K562 (cell line): Measurements from ENCODE around the gene DBX1. TPM values are rescaled to one million over a fixed set of nuclear protein-coding genes. Genes with fewer than 3 reads are reported as not detected.

Source experiments
- AFF1 ChIP-seq, 2 experiments: fragments of 450-650 bp; IDR thresholded peaks; 2 replicates each; pipeline ENCODE4 v1.6.1; 2018; ENCODE audit warnings: mild to moderate bottlenecking in 2 of 2, low read depth in 1 of 2; ENCODE audit not compliant: partially characterized antibody in 2 of 2
- ARID4B ChIP-seq: sonication (generic); formaldehyde crosslinking; IDR thresholded peaks from 2 replicates; pipeline ENCODE4 v1.8.0; 2022; ENCODE audit warnings: mild to moderate bottlenecking, missing genetic modification reagents
- ESRRA ChIP-seq: fragments of 450-650 bp; IDR thresholded peaks from 2 replicates; pipeline ENCODE4 v1.6.1; 2014; ENCODE audit warnings: low read depth, mild to moderate bottlenecking, moderate library complexity, borderline replicate concordance
- FOXA1 ChIP-seq: fragments of 450-650 bp; IDR thresholded peaks from 2 replicates; pipeline ENCODE4 v1.6.1; 2016; ENCODE audit warnings: mild to moderate bottlenecking, borderline replicate concordance
- MED1 ChIP-seq: sonication (generic); formaldehyde crosslinking; IDR thresholded peaks from 2 replicates; pipeline ENCODE4 v1.8.1; 2023; ENCODE audit warnings: missing genetic modification reagents, borderline replicate concordance
- NFATC3 ChIP-seq: fragments of 450-650 bp; IDR thresholded peaks from 2 replicates; pipeline ENCODE4 v1.6.1; 2017; ENCODE audit warnings: mild to moderate bottlenecking
- SMARCE1 ChIP-seq: fragments of 450-650 bp; IDR thresholded peaks from 2 replicates; pipeline ENCODE4 v1.7.1; 2016; ENCODE audit warnings: mild to moderate bottlenecking
- SNIP1 ChIP-seq: fragments of 450-650 bp; IDR thresholded peaks from 2 replicates; pipeline ENCODE4 v1.7.1; 2017; ENCODE audit warnings: low read depth, mild to moderate bottlenecking
- TOE1 ChIP-seq, 2 experiments: fragments of 450-650 bp in 1 of 2; sonication (generic) in 1 of 2; formaldehyde crosslinking in 1 of 2; IDR thresholded peaks; 2 replicates each; pipeline versions ENCODE4 v1.7.1 to v1.8.0; 2016 to 2022; ENCODE audit warnings: borderline replicate concordance in 2 of 2, mild to moderate bottlenecking in 2 of 2, antibody characterized with exemption in 1 of 2, inconsistent platforms in 1 of 2, low read depth in 1 of 2, missing genetic modification reagents in 1 of 2, moderate library complexity in 1 of 2
- TRIM24 ChIP-seq, 2 experiments: fragments of 450-650 bp; IDR thresholded peaks; 2 replicates each; pipeline ENCODE4 v1.6.1; 2016
- TSC22D4 ChIP-seq: fragments of 450-650 bp; IDR thresholded peaks from 2 replicates; pipeline ENCODE4 v1.6.1; 2016; ENCODE audit warnings: missing genetic modification characterization, missing biosample characterization, control low read depth
- ZBTB43 ChIP-seq: sonication (generic); formaldehyde crosslinking; IDR thresholded peaks from 2 replicates; pipeline ENCODE4 v1.8.0; 2023; ENCODE audit warnings: mild to moderate bottlenecking, missing genetic modification reagents
- ZNF212 ChIP-seq: fragments of 450-650 bp; formaldehyde crosslinking; IDR thresholded peaks from 2 replicates; pipeline ENCODE4 v1.4.0; 2020; ENCODE audit warnings: mild to moderate bottlenecking
- ZNF512 ChIP-seq: IDR thresholded peaks from 2 replicates; pipeline ENCODE4 v1.6.1; 2016; ENCODE audit warnings: missing genetic modification characterization, missing compliant biosample characterization
- ZNF830 ChIP-seq: fragments of 250-450 bp; sonication (Bioruptor Pico); IDR thresholded peaks from 2 replicates; pipeline ENCODE4 v1.5.0; 2021; ENCODE audit warnings: mild to moderate bottlenecking
- polyA plus RNA-seq, 8 experiments: library from polyadenylated mRNA; depleted of rRNA in 4 of 8; stranded (reverse) in 5 of 8; unstranded in 3 of 8; fragments of >200 nt; fragmentation: Nextera tagmentation in 2 of 8; fragmentation: Illumina TruSeq in 1 of 8; extraction: Ambion mirVana in 2 of 8; extraction: Trizol in 1 of 8; gene quantifications; 2 replicates each; pipeline versions ENCODE4 v1.2.1 to v1.2.3, GENCODE V29; 2011 to 2014; ENCODE audit warnings: inconsistent platforms in 1 of 8, missing spikeins in 1 of 8
- total RNA-seq, 7 experiments: library from RNA; depleted of rRNA in 6 of 7; stranded (reverse); fragments of >200 nt in 6 of 7; fragmentation: Illumina TruSeq in 2 of 7; extraction: Trizol in 2 of 7; gene quantifications; 2 replicates each; pipeline versions ENCODE4 v1.2.1 to v1.2.3, GENCODE V29; 2011 to 2021; ENCODE audit warnings: low replicate concordance in 1 of 7

DBX1 gene
- total and polyA plus RNA-seq, 9 of the 15 experiments (the other 6 are each of a cell fraction or from before 2014, with no cell fraction given): not detected

GRCh38 chr11:20112291-20113148, 47.8 kb downstream of the DBX1 start (continued):
- no peak for TF ChIP-seq ARID4B (CRISPR knock-in tag)
- 0 out of 2 replicates have a peak, but pooled peaks have one; percentile 46 for TF ChIP-seq ZBTB43 (CRISPR knock-in tag)
- no peak for TF ChIP-seq FOXA1
- no peak for TF ChIP-seq NFATC3
- TF ChIP-seq ZNF212: no peak
- TF ChIP-seq SMARCE1: peak; percentile 97
- TF ChIP-seq ZNF830 (CRISPR knock-in tag): no peak
- no peak for TF ChIP-seq ESRRA
- peak; percentile 28 to 59 for TF ChIP-seq AFF1 (IDR thresholded peaks at IDR 0.05; ENCODE audit: low read depth in 1 of 2, partially characterized antibody in 2 of 2)
- peak in 1 of 2 experiments; percentile 64; a peak in 2 of 4 replicates for TF ChIP-seq TRIM24 (IDR thresholded peaks at IDR 0.05)
- TF ChIP-seq ZNF512 (tag): no peak
- no peak for TF ChIP-seq SNIP1
- no peak for TF ChIP-seq MED1 (CRISPR knock-in tag)
- TF ChIP-seq TSC22D4 (tag): no peak
- TF ChIP-seq TOE1 (IDR thresholded peaks at IDR 0.05; ENCODE audit: borderline replicate concordance): peak; percentile 97
- TF ChIP-seq TOE1 (CRISPR knock-in tag; IDR thresholded peaks at IDR 0.05; ENCODE audit: borderline replicate concordance, low read depth): no peak
